ACC112 (cell line): Measurements from ENCODE around the gene OPN3.

Experiments
- H2AFZ ChIP-seq: fragments of 200-600 bp; sonication (generic); one replicate; pipeline ENCODE4 v1.6.0; 2017; ENCODE audit warnings: antibody characterized with exemption, low read length; ENCODE audit not compliant: unreplicated experiment
- H3K27ac ChIP-seq: fragments of 200-600 bp; sonication (generic); 2 replicates; pipeline ENCODE4 v1.5.1; 2014; ENCODE audit warnings: low read depth, mild to moderate bottlenecking, antibody characterized with exemption, low read length, moderate library complexity
- H3K27me3 ChIP-seq: fragments of 200-600 bp; sonication (generic); 2 replicates; pipeline ENCODE4 v1.6.1; 2014; ENCODE audit warnings: mild to moderate bottlenecking, antibody characterized with exemption, low read length, moderate library complexity, mixed read lengths; ENCODE audit not compliant: insufficient read depth
- H3K36me3 ChIP-seq: fragments of 200-600 bp; sonication (generic); 2 replicates; pipeline ENCODE4 v1.6.1; 2016; ENCODE audit warnings: mild to moderate bottlenecking, antibody characterized with exemption, low read length, moderate library complexity, mixed read lengths; ENCODE audit not compliant: insufficient read depth
- H3K4me1 ChIP-seq: fragments of 200-600 bp; sonication (generic); one replicate; pipeline ENCODE4 v1.6.1; 2016; ENCODE audit warnings: low read length, mixed read lengths; ENCODE audit not compliant: insufficient read depth, unreplicated experiment, control insufficient read depth
- H3K4me3 ChIP-seq: fragments of 200-600 bp; sonication (generic); 2 replicates; pipeline ENCODE4 v1.5.1; 2014; ENCODE audit warnings: mild to moderate bottlenecking, low read depth, low read length
- H3K79me2 ChIP-seq: fragments of 200-600 bp; sonication (generic); one replicate; pipeline ENCODE4 v1.6.0; 2016; ENCODE audit warnings: low read length; ENCODE audit not compliant: control insufficient read depth, unreplicated experiment, insufficient read depth

OPN3 gene

DNA sequence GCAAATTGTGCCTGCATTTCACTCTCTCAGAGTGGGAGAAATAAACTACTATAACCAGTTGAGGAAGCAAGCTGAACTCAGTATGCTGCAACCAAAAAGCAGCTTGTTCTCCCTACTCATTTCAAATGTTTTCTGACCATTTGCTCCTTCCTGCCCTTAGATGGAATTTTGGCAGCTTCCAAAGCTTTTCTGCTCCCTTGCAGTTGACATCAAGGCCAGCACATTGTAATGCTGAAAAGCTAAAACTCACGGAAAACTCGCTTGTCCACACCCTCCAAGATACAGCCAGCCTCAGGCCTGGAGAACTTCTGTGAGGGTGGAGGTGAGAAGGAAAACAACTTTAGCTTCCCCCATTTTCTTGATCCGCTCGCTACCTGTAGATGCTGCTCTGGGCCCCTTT lies 5.0 kb upstream of the OPN3 start:
- no peaks in the 10 kb centered on the region for H3K79me2 ChIP-seq
- no peak overlapping the region for H3K4me3 ChIP-seq
- no peak overlapping the region for H3K27ac ChIP-seq
- no peaks in the 10 kb centered on the region for H3K27me3 ChIP-seq
- no peak overlapping the region for H2AFZ ChIP-seq
- H3K4me1 ChIP-seq: peaks cover 13% of the 10 kb centered on the region
- H3K36me3 ChIP-seq: no peaks in the 10 kb centered on the region

DNA sequence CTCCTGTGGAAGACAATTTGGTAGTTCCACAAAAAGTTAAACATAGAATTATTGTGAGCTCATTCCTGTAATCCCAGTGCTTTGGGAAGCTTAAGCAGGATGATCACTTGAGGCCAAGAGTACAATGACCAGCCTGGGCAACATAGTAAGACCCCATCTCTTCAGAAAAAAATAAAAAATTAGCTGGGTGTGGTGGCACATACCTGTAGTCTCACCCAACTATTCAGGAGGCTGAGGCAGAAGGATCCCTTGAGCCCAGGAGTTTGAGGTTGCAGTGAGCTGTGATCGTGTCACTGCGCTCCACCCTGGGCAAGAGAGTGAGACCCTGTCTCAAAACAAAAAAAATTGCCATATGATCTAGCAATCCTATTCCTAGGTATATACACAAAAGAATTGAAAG lies 4.1 kb upstream of the OPN3 start:
- Histone ChIP-seq H3K27ac (no peak overlapping the region), H3K79me2 (peaks cover 2% of the 10 kb centered on the region)

DNA sequence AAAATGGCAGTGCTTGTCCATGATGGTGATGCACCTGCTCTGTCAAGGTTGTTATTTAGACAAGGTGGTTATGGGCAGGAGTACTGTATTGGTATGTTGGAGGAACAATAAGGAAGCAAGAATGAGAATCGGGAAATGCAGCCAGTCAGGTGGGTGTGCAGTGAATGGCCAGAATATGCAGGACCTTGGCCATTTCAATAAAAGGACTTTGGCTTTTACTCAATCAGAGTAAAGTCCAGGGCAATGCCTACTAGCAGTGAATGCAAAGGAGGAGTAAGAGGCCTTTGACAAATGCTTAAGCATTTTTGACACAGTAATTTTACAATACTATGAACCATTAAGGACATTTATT lies 2.4 kb upstream of the OPN3 start:
- Histone ChIP-seq H3K4me3 (no peak overlapping the region), H2AFZ (no peak overlapping the region), H3K36me3 (no peaks in the 10 kb centered on the region), H3K79me2 (peaks cover 19% of the 10 kb centered on the region), H3K27ac (no peak overlapping the region), H3K27me3 (no peaks in the 10 kb centered on the region), H3K4me1 (peaks cover 25% of the 10 kb centered on the region)

More for the DNA sequence above, 4.1 kb upstream of the OPN3 start:
- no peaks in the 10 kb centered on the region for H3K36me3 ChIP-seq
- no peaks in the 10 kb centered on the region for H3K27me3 ChIP-seq
- H2AFZ ChIP-seq: no peak overlapping the region
- peaks cover 13% of the 10 kb centered on the region for H3K4me1 ChIP-seq
- no peak overlapping the region for H3K4me3 ChIP-seq

DNA sequence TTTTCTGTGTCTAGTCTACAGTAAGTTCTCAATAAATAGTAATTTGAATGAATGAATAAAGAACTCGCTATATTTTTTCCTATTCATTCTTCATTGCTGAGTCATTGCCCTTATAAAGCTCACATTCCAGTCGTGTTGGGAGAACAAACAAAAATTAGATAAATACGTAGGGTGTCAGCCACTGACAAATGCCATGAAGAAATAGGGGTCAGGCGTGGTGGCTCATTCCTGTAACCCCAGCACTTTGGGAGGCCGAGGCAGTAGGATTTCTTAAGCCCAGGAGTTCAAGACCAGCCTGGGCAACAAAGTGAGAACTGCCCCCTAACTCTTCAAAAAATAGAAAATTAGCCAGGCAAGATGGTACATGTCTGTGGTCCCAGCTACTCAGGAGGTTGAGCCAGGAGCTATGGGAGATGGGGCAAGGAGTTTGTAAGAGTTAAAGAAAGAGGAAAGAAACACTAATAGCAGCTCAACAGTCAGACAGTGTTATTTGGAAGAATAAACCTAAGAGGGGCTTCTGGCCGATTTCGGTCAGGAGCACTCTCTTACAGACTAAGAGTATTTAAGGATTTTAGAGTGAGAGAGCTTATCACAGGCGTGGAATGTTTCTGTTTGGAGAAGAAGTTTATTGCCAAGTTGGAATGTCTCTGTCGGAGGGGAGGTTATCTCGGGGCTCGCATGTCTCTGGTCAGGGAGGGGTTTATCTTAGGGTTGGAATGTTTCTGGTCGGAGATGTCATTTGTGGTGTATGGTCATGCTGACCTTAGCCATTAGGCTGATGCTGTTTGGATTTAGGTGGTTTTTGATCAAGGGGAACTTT lies 1.8 kb upstream of the OPN3 start:
- no peak overlapping the region for H2AFZ ChIP-seq
- peaks cover 31% of the 10 kb centered on the region for H3K4me1 ChIP-seq
- H3K27me3 ChIP-seq: no peaks in the 10 kb centered on the region
- peak overlapping the region; percentile 75 for H3K27ac ChIP-seq
- H3K79me2 ChIP-seq: peaks cover 25% of the 10 kb centered on the region
- no peak overlapping the region for H3K4me3 ChIP-seq
- H3K36me3 ChIP-seq: no peaks in the 10 kb centered on the region

DNA sequence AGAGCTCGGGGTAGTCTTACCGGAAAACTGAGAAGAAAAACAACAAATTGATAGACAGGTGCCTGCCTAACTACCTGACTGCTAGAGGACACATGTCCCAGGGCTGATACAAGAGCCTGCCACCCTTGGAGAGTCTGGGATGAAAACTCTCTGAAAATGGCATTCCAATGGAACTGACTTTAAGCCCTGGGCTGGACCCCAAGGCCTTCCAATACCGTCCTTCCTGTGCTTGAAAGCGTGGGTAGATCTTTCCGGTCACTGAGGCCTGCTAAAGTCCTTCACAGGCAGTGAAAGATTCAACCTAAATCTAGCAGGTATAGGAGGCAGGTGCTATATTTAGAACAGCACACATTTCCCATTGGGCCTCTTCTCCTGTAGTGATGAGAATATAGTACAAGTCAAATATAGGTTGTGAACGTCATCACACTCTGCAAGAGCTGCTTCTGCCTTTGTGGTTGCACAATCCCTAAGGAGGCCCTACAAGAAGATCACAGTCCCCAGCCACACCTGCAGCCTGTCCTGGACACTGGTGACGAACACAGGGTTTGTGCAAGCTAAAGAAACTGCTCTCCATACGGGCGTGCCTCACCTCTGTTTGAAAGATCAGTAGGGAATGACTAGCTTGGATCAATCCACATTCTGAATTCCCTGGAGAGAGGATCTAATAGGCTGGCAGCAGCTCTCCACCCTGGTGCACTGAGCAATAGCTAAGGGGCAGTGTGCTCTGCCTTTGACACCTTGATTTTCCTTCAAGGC lies 876 bp upstream of the OPN3 start:
- no peaks in the 10 kb centered on the region for H3K27me3 ChIP-seq
- H3K4me1 ChIP-seq: peaks cover 34% of the 10 kb centered on the region
- H3K79me2 ChIP-seq: peaks cover 34% of the 10 kb centered on the region
- H2AFZ ChIP-seq: peak overlapping the region; percentile 93
- peak overlapping the region; percentile 75 for H3K27ac ChIP-seq
- H3K36me3 ChIP-seq: 0 out of 2 replicates have a peak, but pooled peaks cover 4% of the 10 kb centered on the region
- peak overlapping the region; percentile 98 for H3K4me3 ChIP-seq

DNA sequence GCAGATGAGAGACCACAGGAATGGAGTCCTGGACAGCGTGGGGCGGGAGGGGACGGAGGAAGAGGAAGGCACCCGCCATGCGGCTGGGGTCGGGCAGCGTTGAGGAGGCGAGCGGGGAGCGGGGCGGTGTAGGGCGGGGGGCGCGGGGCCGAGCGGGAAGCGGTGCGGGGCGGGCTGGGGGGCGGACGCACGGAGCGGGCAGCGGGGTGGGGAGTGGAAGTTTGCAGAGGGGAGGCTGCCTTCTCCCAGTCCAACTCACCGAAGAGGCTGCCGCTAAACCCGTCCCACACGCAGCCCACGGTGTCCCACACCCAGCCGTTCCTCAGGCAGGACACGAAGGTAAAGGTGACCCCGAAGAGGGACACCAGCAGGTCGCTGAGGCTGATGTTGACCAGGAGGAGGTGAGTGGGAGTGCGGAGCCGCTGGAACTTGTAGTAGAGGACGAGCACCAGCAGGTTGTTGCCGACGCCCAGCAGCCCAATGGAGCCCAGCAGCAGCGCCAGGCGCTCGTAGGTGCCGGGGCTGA lies 483 bp downstream of the OPN3 start:
- Histone ChIP-seq H3K27ac (0 out of 2 replicates have a peak overlapping the region, but pooled peaks have one; percentile 16), H2AFZ (peak overlapping the region; percentile 98), H3K4me3 (peak overlapping the region; percentile 98), H3K36me3 (peaks cover 17% of the 10 kb centered on the region), H3K4me1 (peaks cover 34% of the 10 kb centered on the region), H3K27me3 (no peaks in the 10 kb centered on the region), H3K79me2 (peaks cover 43% of the 10 kb centered on the region)

DNA sequence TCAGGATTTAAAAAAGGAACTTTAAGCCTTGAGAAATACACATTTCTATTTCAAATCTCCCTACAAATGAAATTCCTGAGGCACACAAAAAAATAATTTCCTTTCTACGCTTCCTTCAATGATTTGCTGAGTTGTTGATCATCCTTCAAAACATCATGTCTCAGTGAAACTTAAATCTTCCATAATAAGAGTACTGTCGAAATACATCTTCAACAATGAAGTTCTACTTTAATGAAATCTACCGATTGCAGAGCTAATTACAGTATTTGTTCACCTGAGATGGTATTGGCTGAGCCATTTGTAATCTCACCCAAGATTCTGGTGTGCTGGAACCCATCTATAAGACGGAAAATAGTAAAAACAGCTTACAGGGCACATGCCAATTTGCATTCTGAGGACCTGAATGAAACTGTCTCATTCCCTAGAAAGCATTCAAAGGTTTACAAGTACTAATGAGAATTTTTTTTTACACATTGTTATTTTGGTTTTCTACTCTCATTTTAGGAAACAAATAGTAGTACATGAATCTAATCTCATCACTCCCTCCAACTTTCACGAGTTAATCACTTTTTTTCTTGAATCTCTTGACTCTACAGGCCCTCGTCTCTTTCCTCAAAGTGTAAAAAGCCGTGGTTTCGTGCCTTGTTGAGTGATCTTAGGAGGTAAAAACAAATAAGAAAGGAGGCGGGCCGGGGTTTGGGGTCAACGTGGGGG lies 1.1 kb downstream of the OPN3 start:
- peaks cover 50% of the 10 kb centered on the region for H3K79me2 ChIP-seq
- peak overlapping the region; percentile 16 for H2AFZ ChIP-seq

DNA sequence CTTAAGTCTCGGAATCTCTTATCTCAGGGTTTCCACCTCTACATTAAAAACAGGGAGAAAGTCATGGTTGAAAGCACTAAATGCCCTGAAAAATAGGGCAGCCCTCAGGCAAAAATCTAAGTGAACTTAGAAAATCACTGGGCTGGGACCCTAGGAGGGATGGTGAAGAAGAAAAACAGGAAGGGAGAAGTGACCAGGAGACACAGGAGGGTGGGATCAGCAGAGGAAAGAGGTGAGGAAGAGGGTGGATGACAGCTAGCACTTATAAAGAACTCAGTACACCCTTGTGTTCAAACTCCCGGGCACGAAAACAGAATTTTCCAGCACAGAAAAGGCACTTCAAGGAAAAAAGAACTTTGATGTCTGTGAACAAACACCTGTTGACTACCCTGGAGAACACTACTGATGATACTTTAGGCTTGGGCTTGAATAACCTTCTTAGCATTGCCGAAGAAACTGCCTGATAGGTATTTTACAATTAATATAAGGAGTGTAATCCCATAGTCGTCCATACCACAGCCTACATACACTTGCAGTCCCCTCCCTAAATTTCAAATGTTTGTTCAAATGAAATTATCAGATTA lies 2.0 kb downstream of the OPN3 start:
- Histone ChIP-seq H3K27me3 (no peaks in the 10 kb centered on the region), H2AFZ (no peak overlapping the region), H3K27ac (no peak overlapping the region), H3K4me3 (peak overlapping the region; percentile 98), H3K36me3 (peaks cover 26% of the 10 kb centered on the region), H3K79me2 (peaks cover 52% of the 10 kb centered on the region), H3K4me1 (peaks cover 34% of the 10 kb centered on the region)

More for the DNA sequence above, 1.1 kb downstream of the OPN3 start:
- Histone ChIP-seq H3K27ac (0 out of 2 replicates have a peak overlapping the region, but pooled peaks have one; percentile 0), H3K36me3 (peaks cover 21% of the 10 kb centered on the region), H3K27me3 (no peaks in the 10 kb centered on the region), H3K4me3 (peak overlapping the region; percentile 98), H3K4me1 (peaks cover 34% of the 10 kb centered on the region)

DNA sequence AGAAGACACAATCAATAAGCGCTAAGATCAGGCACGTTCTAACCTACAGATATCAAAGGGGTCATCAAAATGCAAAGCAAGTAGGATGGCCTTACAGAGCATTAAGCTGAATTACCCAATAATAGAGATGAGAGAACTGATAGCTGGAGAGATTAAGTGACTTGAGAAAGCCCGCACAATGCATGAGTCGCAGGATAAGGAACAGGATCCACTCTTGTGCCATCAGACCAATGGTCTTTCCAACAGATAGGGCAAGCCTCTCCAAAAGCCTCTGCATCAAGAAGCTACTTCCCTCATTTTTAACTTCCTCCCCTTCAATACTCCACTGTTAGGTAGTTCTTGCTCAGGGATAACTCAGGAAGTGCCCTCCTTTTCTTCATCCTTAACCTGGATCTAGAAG lies 2.6 kb downstream of the OPN3 start:
- Histone ChIP-seq H3K4me3 (peak overlapping the region; percentile 98), H3K36me3 (peaks cover 30% of the 10 kb centered on the region), H3K27ac (no peak overlapping the region), H3K4me1 (peaks cover 34% of the 10 kb centered on the region), H3K79me2 (peaks cover 52% of the 10 kb centered on the region), H2AFZ (no peak overlapping the region), H3K27me3 (no peaks in the 10 kb centered on the region)

DNA sequence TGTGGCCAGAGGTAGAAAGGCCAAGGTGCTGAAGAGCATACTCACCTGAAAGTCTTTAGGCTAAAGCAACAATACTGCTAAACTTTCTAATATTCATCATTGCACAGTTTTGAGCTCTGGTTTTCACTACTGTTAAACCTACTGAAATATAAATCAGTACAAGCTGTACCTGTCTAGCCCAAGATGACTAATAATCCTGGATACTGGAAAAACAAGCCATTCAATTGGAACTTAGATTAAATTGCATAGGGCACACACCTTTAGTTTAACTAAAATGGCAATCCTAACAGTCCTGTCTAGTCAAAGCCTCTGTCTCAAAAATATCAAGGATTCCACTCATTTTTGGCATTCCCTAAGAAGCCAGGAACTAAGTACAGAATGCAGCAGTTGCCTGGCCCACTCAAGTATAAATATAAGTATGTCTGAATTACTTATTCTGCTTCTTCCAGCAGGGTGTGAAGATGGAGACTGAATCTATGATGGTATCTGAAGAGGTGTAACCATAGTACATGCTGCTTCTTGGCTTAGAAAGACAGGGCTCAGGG lies 3.1 kb downstream of the OPN3 start:
- no peaks in the 10 kb centered on the region for H3K27me3 ChIP-seq
- peaks cover 33% of the 10 kb centered on the region for H3K36me3 ChIP-seq
- peaks cover 52% of the 10 kb centered on the region for H3K79me2 ChIP-seq
- H3K4me3 ChIP-seq: peak overlapping the region; percentile 98
- H3K27ac ChIP-seq: no peak overlapping the region
- no peak overlapping the region for H2AFZ ChIP-seq
- peaks cover 33% of the 10 kb centered on the region for H3K4me1 ChIP-seq
